ENCODE data around the gene MREG. TPM values are rescaled to one million over a fixed set of nuclear protein-coding genes. Genes with fewer than 3 reads are reported as not detected.

Gene MREG
- polyA plus RNA-seq, 3 donors: 0.14 to 0.47 TPM; not detected in 1

GRCh38 chr2:215974700-215975429, 38.5 kb downstream of the MREG start:
- no peak for DNase-seq
- Histone ChIP-seq H3K4me2 (replicated peaks; ENCODE audit: extremely low read depth, low read length, poor library complexity, severe bottlenecking) (no peak overlapping the region), H3K9ac (ENCODE audit: insufficient read depth, low read length, poor library complexity, severe bottlenecking) (no peak overlapping the region), H3K36me3 (replicated peaks in 1 of 2; ENCODE audit: control insufficient read depth in 1 of 2, insufficient read depth in 2 of 2, low read length in 2 of 2) (peaks cover 0 to 5% of the 10 kb centered on the region in 2 donors), H3K4me3 (replicated peaks in 1 of 3; ENCODE audit: low read depth in 2 of 3, low read length in 3 of 3) (no peak overlapping the region), H3K27ac (ENCODE audit: low read depth in 1 of 2, low read length in 2 of 2) (no peak overlapping the region), H3K4me1 (ENCODE audit: control insufficient read depth in 1 of 2, insufficient read depth in 2 of 2, low read length in 2 of 2) (peaks cover 16 to 17% of the 10 kb centered on the region in 2 donors), H4K20me1 (ENCODE audit: insufficient read depth, low read length) (no peaks in the 10 kb centered on the region), H3K79me2 (ENCODE audit: insufficient read depth, low read length) (no peaks in the 10 kb centered on the region), H2AFZ (ENCODE audit: insufficient read depth, low read depth, low read length, poor library complexity, severe bottlenecking) (no peak overlapping the region), H3K9me3 (replicated peaks in 1 of 2; ENCODE audit: control insufficient read depth in 1 of 2, insufficient read depth in 1 of 2, low read length in 2 of 2) (no peaks in the 10 kb centered on the region), H3K27me3 (ENCODE audit: control insufficient read depth in 2 of 2, insufficient read depth in 2 of 2, low read length in 2 of 2) (no peaks in the 10 kb centered on the region)
- Mint-ChIP-seq H3K4me1 (peaks cover 18% of the 10 kb centered on the region), H3K27ac (peak overlapping the region in 2 of 7 donors; percentile 3 to 21), H3K9me3 (peaks cover 0 to 5% (median 1%) of the 10 kb centered on the region in 7 donors), H3K4me3 (no peak overlapping the region), H3K36me3 (peaks cover 7 to 9% of the 10 kb centered on the region in 2 donors), H3K27me3 (ENCODE audit: low read depth in 3 of 3) (peaks cover 0 to 1% (median 0%) of the 10 kb centered on the region in 3 donors)
- WGBS (ENCODE audit: insufficient coverage): 100% methylated on average over 1 of the region's 2 CpGs
- TF ChIP-seq CTCF (IDR thresholded peaks at IDR 0.05): no peak
- intact Hi-C loops (cut with micrococcal nuclease): no loop called here

- Mint-ChIP-seq H3K36me3 (peaks cover 7 to 9% of the 10 kb centered on the region in 2 donors), H3K4me1 (peaks cover 18% of the 10 kb centered on the region), H3K27ac (peak overlapping the region in 6 of 7 donors; percentile 3 to 69 (median 42)), H3K9me3 (peaks cover 0 to 5% (median 2%) of the 10 kb centered on the region in 7 donors), H3K4me3 (peak overlapping the region in 1 of 2 donors; percentile 80), H3K27me3 (ENCODE audit: low read depth in 3 of 3) (peaks cover 0 to 1% (median 0%) of the 10 kb centered on the region in 3 donors)
- peak; percentile 35 to 65 (median 48) for DNase-seq
- peak overlapping the region in 1 of 3 experiments; percentile 32 for H3K4me3 ChIP-seq (replicated peaks in 1 of 3; ENCODE audit: low read depth in 2 of 3, low read length in 3 of 3)
- intact Hi-C loops (cut with micrococcal nuclease): no loop called here
- H3K9me3 ChIP-seq (replicated peaks in 1 of 2; ENCODE audit: control insufficient read depth in 1 of 2, insufficient read depth in 1 of 2, low read length in 2 of 2): no peaks in the 10 kb centered on the region
- no peak for TF ChIP-seq CTCF (IDR thresholded peaks at IDR 0.05)
- H3K27me3 ChIP-seq (ENCODE audit: control insufficient read depth in 2 of 2, insufficient read depth in 2 of 2, low read length in 2 of 2): no peaks in the 10 kb centered on the region
- 50% methylated on average over 4 of the region's 6 CpGs for WGBS (ENCODE audit: insufficient coverage)
- no peaks in the 10 kb centered on the region for H4K20me1 ChIP-seq (ENCODE audit: insufficient read depth, low read length)
- H3K4me2 ChIP-seq (replicated peaks; ENCODE audit: extremely low read depth, low read length, poor library complexity, severe bottlenecking): peak overlapping the region; percentile 23
- no peaks in the 10 kb centered on the region for H3K79me2 ChIP-seq (ENCODE audit: insufficient read depth, low read length)
- H3K9ac ChIP-seq (ENCODE audit: insufficient read depth, low read length, poor library complexity, severe bottlenecking): no peak overlapping the region
- H3K4me1 ChIP-seq (ENCODE audit: control insufficient read depth in 1 of 2, insufficient read depth in 2 of 2, low read length in 2 of 2): peaks cover 16 to 17% of the 10 kb centered on the region in 2 donors
- no peak overlapping the region for H2AFZ ChIP-seq (ENCODE audit: insufficient read depth, low read depth, low read length, poor library complexity, severe bottlenecking)
- peak overlapping the region in 1 of 2 donors; percentile 45 for H3K27ac ChIP-seq (ENCODE audit: low read depth in 1 of 2, low read length in 2 of 2)
- peaks cover 0 to 5% of the 10 kb centered on the region in 2 donors for H3K36me3 ChIP-seq (replicated peaks in 1 of 2; ENCODE audit: control insufficient read depth in 1 of 2, insufficient read depth in 2 of 2, low read length in 2 of 2)
Observed at GRCh38 chr2:215973954-215974699, 39.2 kb downstream of the MREG start.
